Prostate gland (tissue), 2 donors: ENCODE results near the gene IL17A. TPM values are rescaled to one million over a fixed set of nuclear protein-coding genes. Genes with fewer than 3 reads are reported as not detected.
"Not testable (repeated sequence)": the region's sequence is repeated elsewhere in the genome, so short reads cannot be mapped to it uniquely, and the experiment has no call there.

Experiments used
- DNase-seq: peaks from one replicate; pipeline ENCODE4 v3.0.0-alpha.2; 2019; ENCODE audit warnings: low spot score
- H3K27ac ChIP-seq, 2 donors: fragments of 200-600 bp; sonication (generic); 2 replicates each; pipeline ENCODE4 v1.5.1; 2017 to 2019
- H3K27me3 ChIP-seq: fragments of 200-600 bp; sonication (generic); replicated peaks from 2 replicates; pipeline ENCODE4 v1.5.1; 2019; ENCODE audit not compliant: insufficient read depth
- H3K36me3 ChIP-seq, 2 donors: fragments of 200-600 bp; sonication (generic); 1 replicate in 1 of 2; 2 replicates in 1 of 2; pipeline versions ENCODE4 v1.5.1 to v1.8.1; 2017 to 2019
- H3K4me1 ChIP-seq: fragments of 200-600 bp; sonication (generic); replicated peaks from 2 replicates; pipeline ENCODE4 v1.5.1; 2019
- H3K4me3 ChIP-seq, 2 donors: fragments of 200-600 bp; sonication (generic); 2 replicates each; pipeline ENCODE4 v1.5.1; 2017 to 2019
- H3K9me3 ChIP-seq: fragments of 200-600 bp; sonication (generic); 2 replicates; pipeline ENCODE4 v1.5.1; 2017
- CTCF ChIP-seq, 4 experiments: fragments of 200-600 bp in 2 of 4; fragments of 450-650 bp in 2 of 4; sonication (generic) in 2 of 4; IDR thresholded peaks; 1 replicate in 3 of 4; 2 replicates in 1 of 4; pipeline ENCODE4 v1.5.1; 2016 to 2019; ENCODE audit warnings: antibody characterized with exemption in 4 of 4, mild to moderate bottlenecking in 2 of 4, moderate library complexity in 2 of 4
- POLR2A ChIP-seq: fragments of 450-650 bp; IDR thresholded peaks from one replicate; pipeline ENCODE4 v1.6.1; 2016; ENCODE audit warnings: antibody characterized with exemption, mild to moderate bottlenecking
- POLR2AphosphoS5 ChIP-seq: sonication (generic); formaldehyde crosslinking; IDR thresholded peaks from one replicate; pipeline ENCODE4 v1.6.1; 2017; ENCODE audit warnings: antibody characterized with exemption
- WGBS: methylation state at CpG from one replicate; pipeline ENCODE4 v1.1.5; 2018; 5-methylcytosine and 5-hydroxymethylcytosine counted together
- intact Hi-C: fragments of 100-400 bp; cut with DNase I; formaldehyde crosslinking; loops from one replicate; pipeline ENCODE4 v1.14.2; 2022
- total RNA-seq, 2 donors: library from RNA; depleted of rRNA; stranded (reverse); fragments of >200 nt; gene quantifications; one replicate each; pipeline ENCODE4 v1.1.0, GENCODE V29; 2016

Gene IL17A
- total RNA-seq, 2 donors from 2014 or later = not detected

GRCh38 chr6:52189974-52190373 is 3.8 kb downstream of the IL17A start:
- TF ChIP-seq POLR2A (no peak), POLR2AphosphoS5 (no peak), CTCF (IDR thresholded peaks at IDR 0.05) (no peak)
- Histone ChIP-seq H3K4me3 (no peak overlapping the region), H3K27me3 (no peaks in the 10 kb centered on the region), H3K36me3 (no peaks in the 10 kb centered on the region), H3K9me3 (no peaks in the 10 kb centered on the region), H3K27ac (no peak overlapping the region), H3K4me1 (no peaks in the 10 kb centered on the region)
- no peak for DNase-seq
- 75% methylated on average over 2 of the region's 2 CpGs for WGBS
- intact Hi-C loops = no loop called here

GRCh38 chr6:52190409-52190808 is 4.2 kb downstream of the IL17A start:
- TF ChIP-seq POLR2A (no peak), POLR2AphosphoS5 (no peak), CTCF (IDR thresholded peaks at IDR 0.05) (no peak)
- no peak for DNase-seq
- Histone ChIP-seq H3K9me3 (no peaks in the 10 kb centered on the region), H3K27me3 (no peaks in the 10 kb centered on the region), H3K36me3 (no peaks in the 10 kb centered on the region), H3K4me1 (no peaks in the 10 kb centered on the region), H3K27ac (no peak overlapping the region), H3K4me3 (no peak overlapping the region)
- WGBS = 88% methylated on average over 3 of the region's 3 CpGs
- intact Hi-C loops = no loop called here

- Histone ChIP-seq H3K4me3 (no peak overlapping the region), H3K4me1 (no peaks in the 10 kb centered on the region), H3K27me3 (no peaks in the 10 kb centered on the region), H3K9me3 (no peaks in the 10 kb centered on the region), H3K36me3 (no peaks in the 10 kb centered on the region), H3K27ac (no peak overlapping the region)
- WGBS = 40% methylated on average over 3 of the region's 3 CpGs
- no peak for TF ChIP-seq POLR2AphosphoS5
- TF ChIP-seq POLR2A = no peak
- no peak for TF ChIP-seq CTCF (IDR thresholded peaks at IDR 0.05)
- no peak for DNase-seq
- intact Hi-C loops = no loop called here
Observed at GRCh38 chr6:52191824-52192223, 5.6 kb downstream of the IL17A start.

- H3K27me3 ChIP-seq = no peaks in the 10 kb centered on the region
- TF ChIP-seq POLR2AphosphoS5 (no peak), CTCF (IDR thresholded peaks at IDR 0.05) (no peak), POLR2A (no peak)
- no peaks in the 10 kb centered on the region for H3K9me3 ChIP-seq
- no peaks in the 10 kb centered on the region for H3K4me1 ChIP-seq
- H3K36me3 ChIP-seq = no peaks in the 10 kb centered on the region
- intact Hi-C loops = no loop called here
- WGBS = 37% methylated on average over 2 of the region's 2 CpGs
- no peak for DNase-seq
- no peak overlapping the region for H3K4me3 ChIP-seq
- H3K27ac ChIP-seq = no peak overlapping the region
Observed at GRCh38 chr6:52195886-52196285, 9.7 kb downstream of the IL17A start.

GRCh38 chr6:52200088-52200487 is 13.9 kb downstream of the IL17A start:
- H3K27ac ChIP-seq, intact Hi-C loops, H3K9me3 ChIP-seq, H3K36me3 ChIP-seq, H3K4me3 ChIP-seq, H3K27me3 ChIP-seq, DNase-seq, H3K4me1 ChIP-seq: not testable (repeated sequence)
- 47% methylated on average over 5 of the region's 5 CpGs for WGBS
